Fibroblast of pulmonary artery (primary cell): ENCODE data around the gene AQP1.
A peak's percentile ranks its signal among the peaks of the same experiment; 100 is the strongest.

Experiments used
- DNase-seq: peaks from one replicate; pipeline ENCODE4 v3.0.0-alpha.2; 2010; ENCODE audit warnings: low read depth
- H3K4me3 ChIP-seq: replicated peaks from 2 replicates; pipeline ENCODE4 v1.5.1; 2011; ENCODE audit warnings: low read depth, mild to moderate bottlenecking, control low read depth, low read length, moderate library complexity
- TF ChIP-seq, protein P1 (sequence below): IDR thresholded peaks from 2 replicates; pipeline ENCODE4 v1.5.1; 2011; ENCODE audit warnings: mild to moderate bottlenecking, control low read depth, low read length, inconsistent platforms; ENCODE audit errors: missing control alignments

AQP1 gene

DNA sequence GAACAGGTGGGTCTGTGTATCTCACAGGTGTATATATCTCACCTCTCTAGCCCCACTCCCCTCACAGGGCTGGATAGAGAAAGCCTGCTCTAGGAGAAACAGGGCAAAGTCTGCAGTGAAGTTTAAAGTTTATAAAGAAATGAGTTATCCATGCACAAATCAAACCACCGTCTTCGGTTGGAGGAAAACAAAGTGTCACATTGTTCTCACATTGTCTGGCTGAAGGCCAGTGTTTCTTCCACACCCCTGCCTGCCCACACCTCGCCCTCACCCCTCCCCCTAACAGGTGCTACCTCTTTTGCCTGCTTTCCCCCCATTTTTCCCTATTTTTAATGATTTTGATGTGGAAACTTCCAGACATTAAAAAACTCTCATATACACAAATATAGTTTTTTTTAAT, 25.8 kb downstream of the AQP1 start:
- DNase-seq, result no peak
- TF ChIP-seq, protein P1, sequence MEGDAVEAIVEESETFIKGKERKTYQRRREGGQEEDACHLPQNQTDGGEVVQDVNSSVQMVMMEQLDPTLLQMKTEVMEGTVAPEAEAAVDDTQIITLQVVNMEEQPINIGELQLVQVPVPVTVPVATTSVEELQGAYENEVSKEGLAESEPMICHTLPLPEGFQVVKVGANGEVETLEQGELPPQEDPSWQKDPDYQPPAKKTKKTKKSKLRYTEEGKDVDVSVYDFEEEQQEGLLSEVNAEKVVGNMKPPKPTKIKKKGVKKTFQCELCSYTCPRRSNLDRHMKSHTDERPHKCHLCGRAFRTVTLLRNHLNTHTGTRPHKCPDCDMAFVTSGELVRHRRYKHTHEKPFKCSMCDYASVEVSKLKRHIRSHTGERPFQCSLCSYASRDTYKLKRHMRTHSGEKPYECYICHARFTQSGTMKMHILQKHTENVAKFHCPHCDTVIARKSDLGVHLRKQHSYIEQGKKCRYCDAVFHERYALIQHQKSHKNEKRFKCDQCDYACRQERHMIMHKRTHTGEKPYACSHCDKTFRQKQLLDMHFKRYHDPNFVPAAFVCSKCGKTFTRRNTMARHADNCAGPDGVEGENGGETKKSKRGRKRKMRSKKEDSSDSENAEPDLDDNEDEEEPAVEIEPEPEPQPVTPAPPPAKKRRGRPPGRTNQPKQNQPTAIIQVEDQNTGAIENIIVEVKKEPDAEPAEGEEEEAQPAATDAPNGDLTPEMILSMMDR, result no peak

DNA sequence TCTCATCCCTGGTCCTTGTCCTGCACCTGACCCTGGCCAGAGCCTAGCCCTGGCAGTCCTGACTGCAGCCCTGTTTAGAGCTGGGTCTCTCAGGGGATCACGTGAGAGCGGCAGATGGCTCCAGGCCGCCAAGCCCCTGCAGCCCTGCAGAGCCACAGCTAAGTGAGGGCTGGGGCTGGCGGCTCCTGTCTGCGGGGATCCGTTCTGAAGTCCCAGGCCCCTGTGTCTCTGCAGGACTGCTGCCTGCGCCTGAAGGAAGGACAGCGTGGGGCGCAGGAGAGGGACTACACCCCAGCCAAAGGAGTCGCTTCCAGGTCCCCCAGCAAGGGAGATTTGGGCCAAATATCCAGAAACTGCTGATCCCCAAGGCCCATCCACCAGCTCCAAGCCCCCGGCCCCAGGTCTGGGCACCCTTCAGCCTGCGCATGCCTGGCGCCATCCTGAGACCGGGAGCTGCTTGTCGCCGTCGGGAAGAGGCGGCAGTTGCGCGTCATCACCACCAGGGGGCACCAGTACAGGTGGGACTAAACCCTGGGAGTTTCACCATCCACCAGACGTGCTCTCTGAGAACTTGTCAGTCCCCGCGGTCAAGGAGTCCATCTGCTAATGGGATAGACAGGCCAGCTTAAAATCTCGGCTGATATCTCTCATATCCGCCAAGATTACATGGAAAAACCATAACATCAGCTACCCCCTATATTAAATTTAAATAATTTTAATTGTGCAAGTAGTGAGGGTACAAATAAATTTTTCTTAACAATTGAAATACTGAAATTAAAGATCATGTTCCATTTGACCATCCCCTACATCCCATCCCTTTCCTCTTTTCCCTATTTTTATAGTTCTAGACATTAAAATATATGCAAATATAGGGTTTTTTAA, 27.0 kb downstream of the AQP1 start:
- H3K4me3 ChIP-seq, result peak overlapping the region; percentile 23
- TF ChIP-seq, protein P1, result peak; percentile 96
- peak; percentile 77 for DNase-seq

More for the DNA sequence above, 25.8 kb downstream of the AQP1 start:
- H3K4me3 ChIP-seq, result no peak overlapping the region

DNA sequence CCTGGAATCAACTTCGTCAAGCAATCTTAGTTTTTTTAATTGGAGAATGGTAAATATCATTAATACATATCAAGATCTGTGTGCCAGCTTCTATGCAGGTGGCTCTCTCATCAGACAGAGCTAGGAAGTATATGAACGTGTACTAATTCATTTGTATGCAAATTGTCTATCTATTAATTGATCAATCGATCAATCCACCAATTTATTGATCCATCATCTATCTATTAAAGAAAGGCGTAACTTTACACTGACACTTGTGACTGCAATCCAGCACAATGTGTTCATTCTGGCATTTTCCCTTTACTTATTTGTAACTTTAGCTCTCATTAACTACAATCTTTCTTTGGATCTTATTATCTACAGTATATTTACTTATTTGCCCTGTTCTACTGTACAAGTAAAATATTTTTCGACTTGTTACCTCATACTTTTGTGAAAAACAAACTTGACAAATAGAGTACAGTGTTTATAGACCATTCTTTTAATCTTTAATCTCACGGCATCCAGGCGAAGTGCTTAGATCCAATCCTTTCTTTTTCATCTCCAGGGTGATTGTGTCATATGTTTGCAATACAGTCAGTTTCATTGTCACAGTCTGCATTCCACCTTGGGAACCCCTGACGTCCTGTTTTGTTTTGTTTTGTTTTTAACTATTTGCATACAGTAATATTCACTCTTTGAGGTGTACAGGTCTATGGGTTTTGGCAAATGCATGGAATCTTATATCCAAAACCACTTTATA, 30.1 kb downstream of the AQP1 start:
- TF ChIP-seq, protein P1, result no peak

DNA sequence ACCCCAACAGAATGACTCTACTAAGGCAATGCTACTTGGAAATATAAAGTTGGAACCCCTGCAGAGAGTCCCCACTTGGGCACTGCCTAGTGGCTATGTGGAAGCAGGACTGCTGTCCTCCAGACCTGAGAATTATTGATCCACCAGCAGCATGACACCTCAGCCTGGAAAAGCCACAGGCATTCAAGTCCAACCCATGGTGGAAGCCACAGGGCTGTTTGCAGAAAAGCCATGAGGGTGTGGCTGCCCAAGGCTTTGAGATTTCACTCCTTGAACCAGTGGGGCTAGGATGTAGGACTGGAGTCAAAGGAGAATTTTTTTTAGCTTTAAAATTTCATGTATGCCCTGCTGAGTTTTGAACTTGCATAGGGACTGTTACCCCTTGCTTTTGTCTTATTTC, 38.5 kb downstream of the AQP1 start:
- no peak for DNase-seq
- H3K4me3 ChIP-seq, result no peak overlapping the region
- TF ChIP-seq, protein P1, result no peak

More for the DNA sequence above, 30.1 kb downstream of the AQP1 start:
- DNase-seq, result no peak
- H3K4me3 ChIP-seq, result no peak overlapping the region

DNA sequence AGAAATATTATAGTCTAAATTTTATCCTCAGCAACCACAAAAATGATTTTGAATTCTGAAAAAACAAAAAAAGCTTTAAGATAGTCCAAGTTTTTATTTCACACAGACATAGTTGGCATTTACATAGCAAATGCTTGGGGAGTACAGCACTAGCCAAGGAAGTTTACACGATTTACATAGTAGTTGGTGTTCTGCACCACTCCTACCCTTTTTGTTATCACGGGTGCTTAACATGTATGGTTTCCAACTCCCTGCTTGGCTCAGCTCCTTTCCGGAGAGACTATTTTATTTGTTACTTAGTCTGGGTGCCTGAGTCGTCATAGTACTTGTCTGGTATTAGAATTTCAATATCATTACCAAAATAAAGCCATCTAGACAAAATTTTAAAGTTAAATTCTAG, 43.3 kb downstream of the AQP1 start:
- H3K4me3 ChIP-seq, result no peak overlapping the region
- DNase-seq, result no peak
- TF ChIP-seq, protein P1, result no peak

DNA sequence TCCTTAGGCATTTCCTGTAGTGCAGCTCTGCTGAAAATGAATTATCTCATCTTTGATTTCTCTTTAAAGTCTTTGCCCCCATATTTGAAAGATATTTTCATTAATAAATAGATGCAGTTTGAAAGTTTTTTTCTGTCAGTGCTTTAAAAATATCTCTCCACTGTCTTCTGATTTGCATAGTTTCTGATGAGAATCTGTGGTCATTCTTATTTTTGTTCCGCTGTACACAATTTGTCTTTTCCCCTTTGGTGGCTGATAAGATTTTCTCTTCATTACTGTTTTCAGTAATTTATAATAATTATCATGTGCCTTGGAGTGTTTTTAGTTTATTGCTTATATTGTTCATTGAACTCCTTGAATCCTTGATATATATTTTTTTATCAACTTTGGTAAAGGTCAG, 45.1 kb downstream of the AQP1 start:
- H3K4me3 ChIP-seq, result no peak overlapping the region
- TF ChIP-seq, protein P1, result no peak
- no peak for DNase-seq
